Activated naive CD4-positive, alpha-beta T cell treated with anti-CD3 and anti-CD28 coated beads for 36 hours (primary cell): Measurements from ENCODE around the gene SNRPN. TPM values are rescaled to one million over a fixed set of nuclear protein-coding genes. Genes with fewer than 3 reads are reported as not detected.
A peak's percentile ranks its signal among the peaks of the same experiment; 100 is the strongest.
"Not testable (repeated sequence)": the region's sequence is repeated elsewhere in the genome, so short reads cannot be mapped to it uniquely, and the experiment has no call there.

Source experiments
- CTCF ChIA-PET: fragments of 350-600 bp; sonication (Branson Sonifier 250); formaldehyde crosslinking; loops from one replicate; lab custom pipeline; 2021; ENCODE audit warnings: antibody characterized with exemption; lab: Charles Lee
- DNase-seq: peaks from one replicate; pipeline ENCODE4 v3.0.0-alpha.2; 2020
- H3K27ac Mint-ChIP-seq: one replicate; pipeline ENCODE4 v1.8.0; 2021; ENCODE audit warnings: mild to moderate bottlenecking, mixed read lengths
- H3K27me3 Mint-ChIP-seq: one replicate; pipeline ENCODE4 v1.8.0; 2021; ENCODE audit warnings: low read depth, mixed read lengths
- H3K36me3 Mint-ChIP-seq: one replicate; pipeline ENCODE4 v1.8.0; 2021; ENCODE audit warnings: low read depth, mixed read lengths
- H3K4me1 Mint-ChIP-seq: one replicate; pipeline ENCODE4 v1.8.0; 2021; ENCODE audit warnings: low read depth, mixed read lengths
- H3K4me3 Mint-ChIP-seq: one replicate; pipeline ENCODE4 v1.8.0; 2021; ENCODE audit warnings: mild to moderate bottlenecking, moderate library complexity, mixed read lengths
- H3K9me3 Mint-ChIP-seq: one replicate; pipeline ENCODE4 v1.8.0; 2021; ENCODE audit warnings: mixed read lengths
- intact Hi-C: fragments of 100-400 bp; cut with micrococcal nuclease; formaldehyde crosslinking; loops from one replicate; pipeline ENCODE4 v1.15.1; 2023
- total RNA-seq, 2 experiments: library from RNA; stranded (reverse); gene quantifications; one replicate each; pipeline ENCODE4 v1.2.3, GENCODE V29; 2021

The SNRPN gene
- 10 to 100 TPM; 66.1 to 67.7 TPM for total RNA-seq

DNA sequence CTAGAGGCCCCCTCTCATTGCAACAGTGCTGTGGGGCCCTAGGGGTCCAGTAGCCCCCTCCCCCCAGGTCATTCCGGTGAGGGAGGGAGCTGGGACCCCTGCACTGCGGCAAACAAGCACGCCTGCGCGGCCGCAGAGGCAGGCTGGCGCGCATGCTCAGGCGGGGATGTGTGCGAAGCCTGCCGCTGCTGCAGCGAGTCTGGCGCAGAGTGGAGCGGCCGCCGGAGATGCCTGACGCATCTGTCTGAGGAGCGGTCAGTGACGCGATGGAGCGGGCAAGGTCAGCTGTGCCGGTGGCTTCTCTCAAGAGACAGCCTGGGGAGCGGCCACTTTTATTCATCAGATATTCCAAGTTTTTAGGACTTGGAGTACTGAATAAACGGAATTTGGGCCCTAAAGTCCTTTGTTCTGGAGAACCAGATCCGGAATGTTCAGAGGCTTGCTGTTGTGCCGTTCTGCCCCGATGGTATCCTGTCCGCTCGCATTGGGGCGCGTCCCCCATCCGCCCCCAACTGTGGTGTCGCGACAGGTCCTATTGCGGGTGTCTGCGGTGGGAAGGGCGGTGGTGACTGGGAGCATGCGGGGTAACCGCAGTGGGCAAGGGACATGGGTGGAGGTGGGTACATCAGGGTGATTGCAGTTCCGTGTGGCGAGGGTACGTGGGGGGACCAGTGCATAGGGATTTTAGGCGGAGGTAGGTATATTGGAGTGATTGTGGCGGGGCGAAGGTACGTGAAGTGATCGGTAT lies at the start of gene SNRPN, which contains the start of gene SNURF:
Gene SNRPN (plus strand): TSS at position 205 of the 748 bp plus-strand sequence. CDS start 19,467 bp downstream, outside the sequence.
Gene SNURF (plus strand): TSS at position 205 of the 748 bp plus-strand sequence. CDS start 62 bp downstream, at position 267.
- intact Hi-C loops, result loop anchor here (2.0 kb wide), 1 partner anchor 1128 kb away; no protein-coding TSS in a partner anchor
- H3K27ac Mint-ChIP-seq, result peak within 1 kb of the TSS; percentile 95
- CTCF ChIA-PET, result interaction anchor here (0.6 kb wide), 1 partner anchor 893 kb away, joined by 3 read pairs; no protein-coding TSS in a partner anchor
- peaks cover 13% of the 10 kb centered on the region for H3K36me3 Mint-ChIP-seq
- H3K4me3 Mint-ChIP-seq, result peak within 1 kb of the TSS; percentile 89
- peaks cover 12% of the 10 kb centered on the region for H3K4me1 Mint-ChIP-seq
- DNase-seq, result peak; percentile 72
- H3K9me3 Mint-ChIP-seq, result peaks cover 9% of the 10 kb centered on the region
- H3K27me3 Mint-ChIP-seq, result no peaks in the 10 kb centered on the region

DNA sequence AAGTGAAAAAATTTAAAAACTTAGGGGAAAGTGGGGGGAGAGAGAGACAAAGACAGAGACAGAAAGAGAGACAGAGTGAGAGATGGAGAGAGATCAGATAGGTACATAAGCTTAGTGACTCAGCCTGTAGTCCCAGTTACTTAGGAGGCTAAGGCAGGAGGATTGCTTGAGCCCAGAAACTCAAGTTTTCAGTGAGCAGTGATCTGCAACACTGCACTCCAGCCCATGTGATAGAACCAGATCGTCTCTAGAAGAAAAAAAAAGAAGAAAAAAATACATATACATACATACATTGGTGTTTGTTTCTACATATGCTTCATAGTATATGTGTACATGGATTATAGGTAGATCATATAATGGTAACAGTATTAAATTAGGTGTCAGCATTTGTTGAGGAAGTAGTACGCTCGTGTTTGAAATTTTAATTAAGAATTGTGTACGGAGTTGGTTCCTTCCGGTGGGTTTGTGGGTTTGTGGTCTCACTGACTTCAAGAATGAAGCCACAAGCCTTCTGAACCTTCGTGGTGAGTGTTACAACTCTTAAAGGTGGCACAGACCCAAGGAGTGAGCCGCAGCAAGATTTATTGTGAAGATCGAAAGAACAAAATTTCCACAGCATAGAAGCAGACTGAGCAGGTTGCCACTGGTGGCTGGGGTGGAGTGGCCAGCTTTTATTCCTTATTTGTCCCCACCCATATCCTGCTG lies 38.3 kb upstream of the SNRPN start:
- Mint-ChIP-seq H3K27me3 (no peaks in the 10 kb centered on the region), H3K36me3 (peaks cover 2% of the 10 kb centered on the region), H3K4me3 (no peak overlapping the region), H3K4me1 (peaks cover 4% of the 10 kb centered on the region), H3K27ac (no peak overlapping the region), H3K9me3 (peaks cover 28% of the 10 kb centered on the region)
- intact Hi-C loops, result no loop called here
- CTCF ChIA-PET, result interaction anchor here (0.6 kb wide), 1 partner anchor 323 kb away, joined by 4 read pairs; no protein-coding TSS in a partner anchor
- DNase-seq, result no peak

DNA sequence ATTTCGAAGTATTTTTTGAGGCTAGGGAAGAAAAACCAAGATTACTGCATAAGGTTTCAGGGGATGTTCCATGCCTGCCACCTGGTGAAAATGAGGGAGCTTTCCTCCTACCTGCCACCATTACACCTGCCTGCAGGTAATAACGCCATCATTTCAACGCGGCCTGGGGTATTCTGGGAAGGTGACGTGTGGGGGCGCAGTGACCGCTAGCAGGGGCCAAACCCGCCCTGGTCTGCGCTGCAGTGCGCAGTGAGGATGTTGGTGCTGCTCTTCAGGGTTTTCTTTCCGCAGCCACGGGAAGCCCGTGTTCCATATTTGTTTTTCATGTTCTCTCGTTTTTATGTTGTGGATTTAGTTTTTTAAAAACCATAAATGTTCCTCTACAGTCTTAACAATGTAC lies 37.4 kb upstream of the SNRPN start:
- H3K27me3 Mint-ChIP-seq, result no peaks in the 10 kb centered on the region
- no peak overlapping the region for H3K27ac Mint-ChIP-seq
- peaks cover 4% of the 10 kb centered on the region for H3K4me1 Mint-ChIP-seq
- DNase-seq, result no peak
- H3K4me3 Mint-ChIP-seq, result no peak overlapping the region
- H3K9me3 Mint-ChIP-seq, result peaks cover 30% of the 10 kb centered on the region
- H3K36me3 Mint-ChIP-seq, result peaks cover 2% of the 10 kb centered on the region
- intact Hi-C loops, result no loop called here
- CTCF ChIA-PET, result no interaction called here

DNA sequence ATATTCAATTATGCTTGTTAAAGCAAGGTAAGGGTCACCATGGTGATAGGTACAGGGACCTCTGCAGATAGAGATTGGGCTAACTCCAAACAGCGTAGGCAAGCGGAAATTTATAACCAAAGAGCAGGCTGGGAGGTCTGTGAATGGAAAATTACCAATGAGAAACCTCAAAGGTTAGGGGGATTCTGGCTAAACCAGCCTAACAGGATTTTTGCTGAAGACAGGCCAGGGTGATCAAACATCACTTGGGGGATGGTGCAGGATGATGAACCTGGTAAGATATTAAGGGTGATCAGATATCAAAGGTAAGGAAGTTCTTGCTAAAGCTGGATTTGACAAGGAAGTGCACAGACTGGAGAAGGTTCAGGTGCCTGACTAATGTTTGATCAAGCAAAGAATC lies 35.3 kb upstream of the SNRPN start:
- no peak for DNase-seq
- CTCF ChIA-PET, result no interaction called here
- Mint-ChIP-seq H3K36me3 (peaks cover 2% of the 10 kb centered on the region), H3K9me3 (peaks cover 26% of the 10 kb centered on the region), H3K4me1 (peaks cover 4% of the 10 kb centered on the region), H3K27me3 (no peaks in the 10 kb centered on the region), H3K27ac (no peak overlapping the region), H3K4me3 (no peak overlapping the region)
- intact Hi-C loops, result no loop called here

DNA sequence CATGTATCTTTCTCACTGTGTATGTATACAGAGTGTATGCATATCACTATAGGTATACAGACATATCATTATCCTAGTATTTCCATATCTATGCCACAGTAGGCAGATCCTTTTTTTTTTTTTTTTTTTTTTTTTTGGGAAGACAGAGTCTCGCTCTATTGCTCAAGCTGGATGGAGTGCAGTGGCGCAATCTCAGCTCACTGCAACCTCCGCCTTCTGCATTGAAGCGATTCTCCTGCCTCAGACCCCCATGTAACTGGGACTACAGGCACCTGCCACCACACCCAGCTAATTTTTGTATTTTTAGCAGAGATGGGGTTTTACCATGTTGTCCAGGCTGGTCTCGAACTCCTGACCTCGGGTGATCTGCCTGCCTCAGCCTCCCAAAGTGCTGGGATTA lies 32.0 kb upstream of the SNRPN start:
- intact Hi-C loops, H3K36me3 Mint-ChIP-seq, H3K4me3 Mint-ChIP-seq, DNase-seq, H3K27ac Mint-ChIP-seq, H3K4me1 Mint-ChIP-seq, CTCF ChIA-PET, H3K27me3 Mint-ChIP-seq: not testable (repeated sequence)
- H3K9me3 Mint-ChIP-seq, result peaks cover 13% of the 10 kb centered on the region

DNA sequence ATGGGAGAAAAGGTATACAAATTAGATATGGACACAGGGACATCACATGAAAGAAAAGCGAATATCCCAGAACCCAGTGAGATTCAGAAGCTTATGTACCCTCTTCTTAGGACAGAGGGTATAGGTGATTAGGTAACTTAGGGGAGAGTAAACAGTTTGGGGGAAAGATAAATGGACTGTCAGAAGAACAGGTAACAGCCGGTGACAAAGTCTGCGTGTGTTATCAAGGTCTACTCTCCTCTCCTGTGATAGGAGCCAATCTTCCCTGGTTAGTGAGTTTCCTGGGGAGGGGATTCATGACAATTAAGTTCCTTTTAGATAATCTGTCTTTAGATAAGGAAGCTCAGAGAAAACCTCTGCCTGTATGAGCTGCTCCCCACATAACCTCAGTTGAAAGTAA lies 30.6 kb upstream of the SNRPN start:
- no peak for DNase-seq
- Mint-ChIP-seq H3K27ac (no peak overlapping the region), H3K4me3 (no peak overlapping the region), H3K4me1 (no peaks in the 10 kb centered on the region), H3K36me3 (peaks cover 1% of the 10 kb centered on the region), H3K9me3 (peaks cover 19% of the 10 kb centered on the region), H3K27me3 (no peaks in the 10 kb centered on the region)
- intact Hi-C loops, result no loop called here
- CTCF ChIA-PET, result no interaction called here

DNA sequence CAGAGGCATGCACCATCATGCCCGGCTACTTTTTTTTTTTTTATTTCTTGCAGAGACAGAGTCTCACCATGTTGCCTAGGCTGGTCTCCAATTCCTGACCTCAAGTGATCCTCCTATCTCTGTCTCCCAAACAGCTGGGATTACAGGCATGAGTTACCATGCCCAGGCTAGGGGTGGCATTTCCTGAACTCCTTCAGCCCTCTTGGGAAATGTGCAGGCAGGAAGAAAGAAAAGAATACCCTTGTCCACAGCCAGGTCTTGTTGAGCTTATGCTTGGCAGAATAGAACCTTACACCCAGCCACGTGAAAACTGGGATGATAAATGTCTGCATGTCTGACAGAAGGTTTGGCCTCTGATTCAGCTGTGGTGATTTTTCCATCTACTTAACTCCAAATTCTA lies 30.2 kb upstream of the SNRPN start:
- intact Hi-C loops, result no loop called here
- H3K27me3 Mint-ChIP-seq, result no peaks in the 10 kb centered on the region
- DNase-seq, result no peak

DNA sequence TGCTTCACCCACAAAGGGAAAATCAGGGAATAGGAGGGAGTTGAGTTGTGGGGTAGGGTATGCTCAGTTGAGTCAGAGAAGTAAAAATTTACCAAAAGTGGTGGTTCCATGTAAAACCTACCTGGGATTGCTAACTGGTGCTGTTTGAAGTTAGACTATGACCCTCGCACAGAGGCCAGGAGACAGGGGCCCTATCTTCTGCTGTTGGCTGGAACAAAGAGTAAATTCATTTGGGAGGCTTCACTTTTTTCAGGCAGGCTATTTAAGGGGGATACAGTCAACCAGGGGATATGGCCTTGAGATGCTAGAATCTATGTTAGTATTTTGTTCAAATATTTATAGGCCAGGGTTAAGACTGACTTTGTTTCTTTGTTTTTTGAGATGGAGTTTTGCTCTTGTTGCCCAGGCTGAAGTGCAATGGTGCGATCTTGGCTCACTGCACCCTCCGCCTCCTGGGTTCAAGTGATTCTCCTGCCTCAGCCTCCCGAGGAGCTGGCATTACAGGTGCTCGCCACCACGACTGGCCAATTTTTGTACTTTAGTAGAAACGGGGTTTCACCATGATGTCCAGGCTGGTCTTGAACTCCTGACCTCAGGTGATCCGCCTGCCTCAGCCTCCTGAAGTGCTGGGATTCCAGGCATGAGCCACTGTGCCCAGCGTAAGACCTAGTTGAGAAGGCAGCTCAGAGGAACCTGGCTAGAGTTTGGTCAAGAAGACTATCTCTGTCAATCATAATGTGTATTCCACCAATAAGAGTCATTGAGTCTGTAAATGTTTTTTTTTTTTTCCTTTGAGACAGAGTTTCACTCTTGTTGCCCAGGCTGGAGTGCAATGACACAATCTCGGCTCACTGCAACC lies 22.7 kb upstream of the SNRPN start:
- H3K27me3 Mint-ChIP-seq, H3K27ac Mint-ChIP-seq, DNase-seq, intact Hi-C loops, H3K36me3 Mint-ChIP-seq, H3K4me3 Mint-ChIP-seq, H3K4me1 Mint-ChIP-seq: not testable (repeated sequence)
- CTCF ChIA-PET, result interaction anchor here (0.7 kb wide), 1 partner anchor 99 kb away, joined by 3 read pairs; no protein-coding TSS in a partner anchor
- H3K9me3 Mint-ChIP-seq, result peaks cover 30% of the 10 kb centered on the region

More for the DNA sequence above, 30.2 kb upstream of the SNRPN start:
- peaks cover 20% of the 10 kb centered on the region for H3K9me3 Mint-ChIP-seq
- peaks cover 1% of the 10 kb centered on the region for H3K36me3 Mint-ChIP-seq
- no peaks in the 10 kb centered on the region for H3K4me1 Mint-ChIP-seq
- CTCF ChIA-PET, result no interaction called here
- H3K27ac Mint-ChIP-seq, result no peak overlapping the region
- no peak overlapping the region for H3K4me3 Mint-ChIP-seq

DNA sequence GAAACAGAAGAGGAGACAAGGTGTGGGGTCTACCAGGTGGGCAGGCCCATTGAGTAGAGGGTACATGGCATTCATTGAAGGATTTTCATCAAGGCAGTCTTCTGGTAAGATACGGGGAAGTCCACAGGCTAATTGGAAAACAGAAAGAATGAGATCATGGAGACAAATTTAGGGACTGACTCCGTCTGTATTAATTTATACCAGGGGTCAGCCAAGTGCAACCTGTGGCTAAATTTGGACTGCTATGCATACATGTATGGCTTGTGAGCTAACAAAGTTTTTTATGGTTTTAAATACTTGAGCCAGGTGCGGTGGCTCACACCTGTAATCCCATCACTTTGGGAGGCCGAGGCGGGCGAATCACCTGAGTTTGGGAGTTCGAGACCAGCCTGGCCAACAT lies 21.1 kb upstream of the SNRPN start:
- no peak for DNase-seq

DNA sequence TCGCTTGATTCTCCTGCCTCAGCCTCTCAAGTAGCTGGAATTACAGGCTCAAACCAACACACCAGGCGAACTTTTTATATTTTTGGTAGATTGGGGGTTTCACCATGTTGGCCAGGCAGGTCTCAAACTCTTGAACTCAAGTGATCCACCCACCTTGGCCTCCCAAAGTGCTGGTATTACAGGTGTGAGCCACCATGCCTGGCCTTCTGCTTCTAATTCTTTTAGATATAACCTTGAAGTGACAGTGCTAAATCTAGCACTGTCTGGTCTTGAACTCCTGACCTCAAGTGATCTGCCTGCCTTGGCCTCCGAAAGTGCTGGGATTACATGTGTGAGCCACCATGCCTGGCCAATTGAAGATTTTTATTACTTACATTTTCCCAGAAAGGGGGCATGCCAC lies 16.6 kb upstream of the SNRPN start:
- H3K4me3 Mint-ChIP-seq, H3K27me3 Mint-ChIP-seq, H3K27ac Mint-ChIP-seq, CTCF ChIA-PET, DNase-seq, H3K4me1 Mint-ChIP-seq, intact Hi-C loops, H3K36me3 Mint-ChIP-seq: not testable (repeated sequence)
- H3K9me3 Mint-ChIP-seq, result peaks cover 28% of the 10 kb centered on the region

More for the DNA sequence above, 21.1 kb upstream of the SNRPN start:
- CTCF ChIA-PET, result no interaction called here
- Mint-ChIP-seq H3K4me3 (no peak overlapping the region), H3K27ac (no peak overlapping the region), H3K9me3 (peaks cover 31% of the 10 kb centered on the region), H3K4me1 (no peaks in the 10 kb centered on the region), H3K27me3 (no peaks in the 10 kb centered on the region), H3K36me3 (peaks cover 2% of the 10 kb centered on the region)
- intact Hi-C loops, result no loop called here

DNA sequence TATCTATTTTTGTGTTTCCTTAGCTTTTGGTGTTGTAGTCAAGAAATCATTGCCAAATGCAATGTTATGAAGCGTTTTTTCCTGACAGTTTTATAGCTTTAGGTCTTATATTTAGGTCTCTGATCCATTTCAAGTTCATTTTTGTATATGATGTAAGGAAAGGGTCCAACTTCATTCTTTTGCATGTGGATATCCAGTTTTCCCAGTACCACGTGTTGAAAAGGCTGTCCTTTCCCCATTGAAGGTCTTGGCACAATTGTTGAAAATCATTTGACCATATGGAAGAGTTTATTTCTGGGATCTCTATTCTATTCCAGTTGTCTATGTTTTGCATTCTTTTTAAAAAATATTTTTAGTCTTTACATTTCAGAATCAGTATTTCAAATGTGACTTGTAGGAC lies 14.6 kb upstream of the SNRPN start:
- Mint-ChIP-seq H3K9me3 (peaks cover 23% of the 10 kb centered on the region), H3K4me3 (no peak overlapping the region), H3K4me1 (no peaks in the 10 kb centered on the region), H3K36me3 (no peaks in the 10 kb centered on the region), H3K27me3 (no peaks in the 10 kb centered on the region), H3K27ac (no peak overlapping the region)
- intact Hi-C loops, result no loop called here
- CTCF ChIA-PET, result no interaction called here
- DNase-seq, result no peak

DNA sequence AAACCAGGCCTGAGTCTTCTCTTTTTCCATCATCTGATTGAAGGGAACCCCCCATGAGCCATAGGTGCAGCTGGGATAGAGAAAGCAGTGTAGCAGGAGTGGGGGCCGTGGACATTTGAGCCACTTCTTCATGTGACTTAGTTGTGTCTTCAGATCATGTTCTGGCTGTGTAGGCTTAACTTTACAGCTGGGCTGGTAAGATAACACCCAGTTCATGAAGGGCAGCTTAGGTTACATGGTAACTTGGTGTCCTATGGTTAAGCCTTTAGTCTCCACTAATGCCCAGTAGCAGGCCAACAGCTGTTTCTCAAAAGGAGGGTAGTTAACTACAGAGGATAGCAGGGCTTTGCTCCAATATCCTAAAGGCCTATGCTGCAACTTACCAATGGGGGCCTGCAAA lies 11.4 kb upstream of the SNRPN start:
- Mint-ChIP-seq H3K4me3 (no peak overlapping the region), H3K9me3 (peaks cover 10% of the 10 kb centered on the region), H3K27ac (no peak overlapping the region), H3K27me3 (no peaks in the 10 kb centered on the region), H3K36me3 (no peaks in the 10 kb centered on the region), H3K4me1 (no peaks in the 10 kb centered on the region)
- intact Hi-C loops, result no loop called here
- CTCF ChIA-PET, result interaction anchor here (0.6 kb wide), 1 partner anchor 267 kb away, joined by 3 read pairs; no protein-coding TSS in a partner anchor
- DNase-seq, result no peak
